PC-9 (cell line): ENCODE measurements around the gene CDC26. TPM values are rescaled to one million over a fixed set of nuclear protein-coding genes. Genes with fewer than 3 reads are reported as not detected.

Experiments used
- BruUV-seq: library from RNA; stranded (reverse); fragments of 400-500 nt; replicated peaks from 2 replicates; lab custom pipeline; 2021; lab: Mats Ljungman, UMichigan
- CTCF ChIA-PET: fragments of 300-600 bp; sonication (Branson Sonifier 250); formaldehyde crosslinking; loops from one replicate; lab custom pipeline; 2022; ENCODE audit warnings: antibody characterized with exemption; lab: Charles Lee
- POLR2A ChIA-PET: fragments of 300-600 bp; sonication (Branson Sonifier 250); formaldehyde crosslinking; loops from one replicate; lab custom pipeline; 2022; ENCODE audit warnings: antibody characterized with exemption; ENCODE audit not compliant: unreplicated experiment; lab: Charles Lee
- DNase-seq, 2 experiments: peaks; one replicate each; pipeline versions ENCODE4 v3.0.0 to v3.0.0-alpha.2; 2015 to 2022; ENCODE audit warnings: mixed read lengths in 1 of 2
- H2AFZ ChIP-seq: fragments of 200-600 bp; sonication (generic); 2 replicates; pipeline ENCODE4 v1.8.1; 2017; ENCODE audit warnings: antibody characterized with exemption
- H3F3A ChIP-seq: fragments of 200-600 bp; sonication (generic); 2 replicates; pipeline ENCODE4 v1.8.1; 2017; ENCODE audit warnings: antibody characterized with exemption, mild to moderate bottlenecking, low read depth; ENCODE audit not compliant: insufficient read depth
- H3K27ac ChIP-seq: fragments of 200-600 bp; sonication (generic); 2 replicates; pipeline ENCODE4 v1.6.1; 2016; ENCODE audit warnings: mixed run types
- H3K27me3 ChIP-seq: fragments of 200-600 bp; sonication (generic); 2 replicates; pipeline ENCODE4 v1.6.1; 2016; ENCODE audit warnings: low read depth, mixed run types; ENCODE audit not compliant: insufficient read depth
- H3K36me3 ChIP-seq: fragments of 200-600 bp; sonication (generic); 2 replicates; pipeline ENCODE4 v1.6.1; 2016; ENCODE audit warnings: low read depth, mixed run types
- H3K4me1 ChIP-seq: fragments of 200-600 bp; sonication (generic); replicated peaks from 2 replicates; pipeline ENCODE4 v1.6.1; 2016; ENCODE audit warnings: mixed run types; ENCODE audit not compliant: insufficient read depth
- H3K4me2 ChIP-seq: fragments of 200-600 bp; sonication (generic); 2 replicates; pipeline ENCODE4 v1.6.1; 2017; ENCODE audit warnings: mixed run types
- H3K4me3 ChIP-seq: fragments of 200-600 bp; sonication (generic); 2 replicates; pipeline ENCODE4 v1.6.1; 2016; ENCODE audit warnings: mixed run types
- H3K79me2 ChIP-seq: fragments of 200-600 bp; sonication (generic); 2 replicates; pipeline ENCODE4 v1.6.1; 2017; ENCODE audit warnings: low read depth, mixed run types
- H3K9me2 ChIP-seq: fragments of 200-600 bp; sonication (generic); 2 replicates; pipeline ENCODE4 v1.8.1; 2017; ENCODE audit warnings: mild to moderate bottlenecking; ENCODE audit not compliant: insufficient read depth
- H3K9me3 ChIP-seq: fragments of 200-600 bp; sonication (generic); 2 replicates; pipeline ENCODE4 v1.8.1; 2016; ENCODE audit warnings: low read depth; ENCODE audit not compliant: insufficient read depth
- H4K20me1 ChIP-seq: fragments of 200-600 bp; sonication (generic); 2 replicates; pipeline ENCODE4 v1.8.1; 2017; ENCODE audit not compliant: insufficient read depth
- CTCF ChIP-seq: fragments of 200-600 bp; sonication (generic); conservative IDR thresholded peaks from 2 replicates; pipeline ENCODE4 v1.6.1; 2017; ENCODE audit warnings: mixed run types, antibody characterized with exemption, mild to moderate bottlenecking, moderate library complexity
- EZH2 ChIP-seq: fragments of 200-600 bp; sonication (generic); IDR thresholded peaks from 2 replicates; pipeline ENCODE4 v1.8.0; 2017; ENCODE audit warnings: antibody characterized with exemption, low read depth
- intact Hi-C: fragments of 100-400 bp; cut with micrococcal nuclease; formaldehyde crosslinking; loops from one replicate; pipeline ENCODE4 v1.10.0; 2022; ENCODE audit not compliant: unreplicated experiment
- total RNA-seq: library from RNA; stranded (reverse); gene quantifications from 2 replicates; pipeline ENCODE4 v1.2.3, GENCODE V29; 2021

The CDC26 gene
- total RNA-seq, 1 experiment from 2014 or later = 43.4 TPM

DNA sequence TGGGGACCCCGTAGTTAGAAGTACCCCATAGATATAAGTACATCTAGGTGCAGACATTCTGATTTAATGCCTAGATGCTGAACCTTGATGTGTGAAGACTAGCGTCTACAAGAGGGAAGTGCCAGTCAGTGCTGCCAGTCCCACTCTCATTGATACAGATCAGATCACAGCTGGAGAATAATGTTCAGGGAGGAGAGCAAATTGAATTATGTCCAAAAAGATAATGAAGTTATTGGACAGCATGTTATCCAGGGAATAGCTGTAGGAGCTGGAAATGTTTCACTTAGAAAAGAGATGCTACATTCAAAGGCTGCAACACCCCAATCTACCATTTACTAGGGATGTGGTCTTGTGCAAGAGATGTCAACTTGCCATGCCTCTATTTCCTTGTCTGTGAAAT, 43.7 kb upstream of the CDC26 start:
- no peaks in the 10 kb centered on the region for H3K27me3 ChIP-seq
- no peaks in the 10 kb centered on the region for H3K9me3 ChIP-seq
- POLR2A ChIA-PET = interaction anchor here (0.6 kb wide), 1 partner anchor 15 kb away, joined by 28 read pairs; no protein-coding TSS in a partner anchor
- H3K4me2 ChIP-seq = no peak overlapping the region
- no peaks in the 10 kb centered on the region for H3K4me1 ChIP-seq
- H4K20me1 ChIP-seq = no peaks in the 10 kb centered on the region
- no peaks in the 10 kb centered on the region for H3K79me2 ChIP-seq
- no peak overlapping the region for H2AFZ ChIP-seq
- no TSS peak for BruUV-seq
- TF ChIP-seq EZH2 = no peak
- CTCF ChIA-PET = no interaction called here
- no peaks in the 10 kb centered on the region for H3K36me3 ChIP-seq
- H3K9me2 ChIP-seq = no peaks in the 10 kb centered on the region
- no peaks in the 10 kb centered on the region; the same call in 1 of the 2 replicates for H3F3A ChIP-seq
- intact Hi-C loops = no loop called here
- no peak overlapping the region for H3K27ac ChIP-seq
- H3K4me3 ChIP-seq = no peak overlapping the region
- no peak for DNase-seq

- ChIA-PET CTCF (no interaction called here), POLR2A (no interaction called here)
- H3K27me3 ChIP-seq = no peaks in the 10 kb centered on the region
- H4K20me1 ChIP-seq = no peaks in the 10 kb centered on the region
- BruUV-seq = no TSS peak
- no peaks in the 10 kb centered on the region for H3K9me3 ChIP-seq
- H3K4me1 ChIP-seq = no peaks in the 10 kb centered on the region
- TF ChIP-seq CTCF = no peak; the same call in 1 of the 2 replicates
- TF ChIP-seq EZH2 = no peak
- intact Hi-C loops = no loop called here
- no peaks in the 10 kb centered on the region for H3K79me2 ChIP-seq
- H3F3A ChIP-seq = no peaks in the 10 kb centered on the region
- H2AFZ ChIP-seq = no peak overlapping the region
- no peaks in the 10 kb centered on the region for H3K9me2 ChIP-seq
- H3K36me3 ChIP-seq = no peaks in the 10 kb centered on the region
- no peak overlapping the region for H3K4me3 ChIP-seq
- DNase-seq = no peak
- H3K27ac ChIP-seq = no peak overlapping the region
- H3K4me2 ChIP-seq = no peak overlapping the region
Measured at GRCh38 chr9:113317777-113318176, 42.4 kb upstream of the CDC26 start.

- H3K9me3 ChIP-seq = no peaks in the 10 kb centered on the region
- H3K27ac ChIP-seq = no peak overlapping the region
- H3F3A ChIP-seq = no peaks in the 10 kb centered on the region
- intact Hi-C loops = no loop called here
- CTCF ChIA-PET = no interaction called here
- no peak overlapping the region for H3K4me2 ChIP-seq
- no peaks in the 10 kb centered on the region for H3K9me2 ChIP-seq
- no peak for DNase-seq
- H3K27me3 ChIP-seq = no peaks in the 10 kb centered on the region
- no peak overlapping the region for H3K4me3 ChIP-seq
- H3K36me3 ChIP-seq = no peaks in the 10 kb centered on the region
- H3K4me1 ChIP-seq = no peaks in the 10 kb centered on the region
- TF ChIP-seq EZH2 = no peak
- no peak for TF ChIP-seq CTCF
- no peak overlapping the region for H2AFZ ChIP-seq
- no peaks in the 10 kb centered on the region for H4K20me1 ChIP-seq
- POLR2A ChIA-PET = no interaction called here
- H3K79me2 ChIP-seq = no peaks in the 10 kb centered on the region
- no TSS peak for BruUV-seq
Measured at GRCh38 chr9:113316030-113316429, 40.7 kb upstream of the CDC26 start.

GRCh38 chr9:113315231-113315630, 39.9 kb upstream of the CDC26 start:
- no peaks in the 10 kb centered on the region for H3K27me3 ChIP-seq
- intact Hi-C loops = no loop called here
- ChIA-PET CTCF (no interaction called here), POLR2A (no interaction called here)
- no peaks in the 10 kb centered on the region for H3K9me3 ChIP-seq
- no peak overlapping the region for H3K4me3 ChIP-seq
- DNase-seq = no peak
- TF ChIP-seq EZH2 (no peak), CTCF (no peak)
- H3K36me3 ChIP-seq = no peaks in the 10 kb centered on the region
- H3F3A ChIP-seq = no peaks in the 10 kb centered on the region
- no peaks in the 10 kb centered on the region for H4K20me1 ChIP-seq
- no peak overlapping the region for H2AFZ ChIP-seq
- H3K9me2 ChIP-seq = no peaks in the 10 kb centered on the region
- no peaks in the 10 kb centered on the region for H3K79me2 ChIP-seq
- H3K4me2 ChIP-seq = no peak overlapping the region
- H3K27ac ChIP-seq = no peak overlapping the region
- H3K4me1 ChIP-seq = no peaks in the 10 kb centered on the region
- no TSS peak for BruUV-seq
